ENCODE data around the gene SLCO2B1.

SLCO2B1 gene

DNA sequence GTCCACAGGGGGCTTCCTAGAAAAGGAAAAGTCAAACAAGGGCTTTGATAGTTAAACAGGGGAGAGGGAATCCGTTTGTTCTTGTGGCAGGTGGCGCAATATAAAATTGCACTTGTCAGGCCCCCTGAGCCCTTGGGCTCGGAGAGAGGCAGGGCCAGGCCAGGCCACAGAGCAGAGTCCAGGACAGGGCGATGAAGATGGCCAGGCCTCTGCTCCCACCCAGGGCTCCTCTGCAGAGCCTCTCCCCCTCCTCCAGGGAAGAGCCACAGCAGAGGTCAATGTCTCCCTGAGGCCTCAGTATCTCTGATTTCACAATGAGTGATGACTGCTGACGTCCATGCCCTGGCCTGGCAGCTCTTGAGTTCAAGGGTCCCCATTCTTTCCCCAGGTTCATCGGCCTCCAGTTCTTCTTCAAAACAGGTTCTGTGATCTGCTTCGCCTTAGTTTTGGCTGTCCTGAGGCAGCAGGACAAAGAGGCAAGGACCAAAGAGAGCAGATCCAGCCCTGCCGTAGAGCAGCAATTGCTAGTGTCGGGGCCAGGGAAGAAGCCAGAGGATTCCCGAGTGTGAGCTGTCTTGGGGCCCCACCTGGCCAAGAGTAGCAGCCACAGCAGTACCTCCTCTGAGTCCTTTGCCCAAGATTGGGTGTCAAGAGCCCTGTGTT, 53.2 kb downstream of the SLCO2B1 start (continued):
- TF ChIP-seq ZSCAN16 (tag by site-specific recombination; IDR thresholded peaks at IDR 0.05) (no peak), ZNF777 (tag by site-specific recombination; IDR thresholded peaks at IDR 0.05; ENCODE audit: borderline replicate concordance) (no peak), ZNF571 (tag by site-specific recombination; IDR thresholded peaks at IDR 0.05) (no peak)
- TF ChIP-seq, protein P1, sequence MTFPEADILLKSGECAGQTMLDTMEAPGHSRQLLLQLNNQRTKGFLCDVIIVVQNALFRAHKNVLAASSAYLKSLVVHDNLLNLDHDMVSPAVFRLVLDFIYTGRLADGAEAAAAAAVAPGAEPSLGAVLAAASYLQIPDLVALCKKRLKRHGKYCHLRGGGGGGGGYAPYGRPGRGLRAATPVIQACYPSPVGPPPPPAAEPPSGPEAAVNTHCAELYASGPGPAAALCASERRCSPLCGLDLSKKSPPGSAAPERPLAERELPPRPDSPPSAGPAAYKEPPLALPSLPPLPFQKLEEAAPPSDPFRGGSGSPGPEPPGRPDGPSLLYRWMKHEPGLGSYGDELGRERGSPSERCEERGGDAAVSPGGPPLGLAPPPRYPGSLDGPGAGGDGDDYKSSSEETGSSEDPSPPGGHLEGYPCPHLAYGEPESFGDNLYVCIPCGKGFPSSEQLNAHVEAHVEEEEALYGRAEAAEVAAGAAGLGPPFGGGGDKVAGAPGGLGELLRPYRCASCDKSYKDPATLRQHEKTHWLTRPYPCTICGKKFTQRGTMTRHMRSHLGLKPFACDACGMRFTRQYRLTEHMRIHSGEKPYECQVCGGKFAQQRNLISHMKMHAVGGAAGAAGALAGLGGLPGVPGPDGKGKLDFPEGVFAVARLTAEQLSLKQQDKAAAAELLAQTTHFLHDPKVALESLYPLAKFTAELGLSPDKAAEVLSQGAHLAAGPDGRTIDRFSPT (tag by site-specific recombination; IDR thresholded peaks at IDR 0.05): no peak
- TF ChIP-seq, protein P2, sequence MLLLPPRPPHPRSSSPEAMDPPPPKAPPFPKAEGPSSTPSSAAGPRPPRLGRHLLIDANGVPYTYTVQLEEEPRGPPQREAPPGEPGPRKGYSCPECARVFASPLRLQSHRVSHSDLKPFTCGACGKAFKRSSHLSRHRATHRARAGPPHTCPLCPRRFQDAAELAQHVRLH (tag by site-specific recombination; IDR thresholded peaks at IDR 0.05): no peak

DNA sequence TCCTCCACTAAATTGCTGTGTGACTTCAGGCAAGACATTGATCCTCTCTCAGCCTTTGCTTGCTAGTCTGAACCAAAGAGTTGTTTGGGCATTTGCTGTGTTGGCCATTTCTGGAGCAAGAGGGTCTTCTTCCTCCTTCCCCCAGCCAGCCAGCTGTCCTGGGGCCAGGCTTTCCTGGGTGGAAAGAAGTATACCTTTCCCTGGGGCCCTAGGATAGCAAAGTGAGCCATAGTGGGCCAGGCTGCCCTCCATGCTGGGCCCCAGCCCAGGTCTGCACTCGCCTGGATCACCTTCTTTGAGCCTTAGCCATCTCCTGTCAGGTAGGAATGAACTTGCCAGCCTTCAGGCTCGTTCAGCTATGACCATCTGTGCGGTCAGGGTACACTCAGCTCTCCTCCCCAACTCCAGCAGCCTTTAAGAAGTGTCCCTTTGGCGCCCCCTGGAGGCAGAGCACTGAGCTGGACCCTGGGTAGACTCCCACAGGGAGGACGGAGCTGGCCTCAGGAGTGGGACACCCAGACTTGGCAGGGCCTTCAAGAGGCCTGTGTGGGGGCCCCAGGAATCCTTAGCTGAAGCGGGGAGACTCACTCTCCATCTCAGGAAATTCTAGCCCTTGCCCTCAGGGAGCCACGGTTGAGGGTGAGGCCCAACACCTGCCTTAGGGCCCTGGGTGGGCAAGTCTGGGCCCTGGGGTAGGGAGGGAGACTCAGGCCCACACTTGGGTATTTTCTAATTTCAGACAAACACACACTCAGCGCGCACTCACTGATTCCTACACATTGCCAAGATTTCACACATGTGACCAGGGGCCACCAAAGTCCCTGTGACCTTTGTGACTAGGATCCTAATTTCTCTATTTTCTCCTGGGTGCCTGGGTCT, 54.0 kb downstream of the SLCO2B1 start:
- no peak overlapping the region for H3K4me3 ChIP-seq (ENCODE audit: low read depth, low read length)
- H3K9me3 ChIP-seq (ENCODE audit: control insufficient read depth, insufficient read depth, low read depth, low read length): no peaks in the 10 kb centered on the region
- H3K27ac ChIP-seq (ENCODE audit: extremely low read depth, low read depth, low read length): no peak overlapping the region
- CTCF ChIA-PET: interaction anchor here (0.5 to 8.3 kb wide), 54 partner anchors 9 to 412 kb away, joined by 3 to 298 read pairs (median 4); partner anchors contain the start of gene TPBGL
- no peaks in the 10 kb centered on the region for H3K4me1 ChIP-seq (ENCODE audit: control insufficient read depth, insufficient read depth, low read length)
- POLR2A ChIA-PET: no interaction called here
- no peaks in the 10 kb centered on the region for H3K36me3 ChIP-seq (ENCODE audit: control insufficient read depth in 2 of 2, insufficient read depth in 1 of 2, low read length in 2 of 2)
- TF ChIP-seq ZNF426 (tag by site-specific recombination; IDR thresholded peaks at IDR 0.05): no peak
- TF ChIP-seq, protein P3, sequence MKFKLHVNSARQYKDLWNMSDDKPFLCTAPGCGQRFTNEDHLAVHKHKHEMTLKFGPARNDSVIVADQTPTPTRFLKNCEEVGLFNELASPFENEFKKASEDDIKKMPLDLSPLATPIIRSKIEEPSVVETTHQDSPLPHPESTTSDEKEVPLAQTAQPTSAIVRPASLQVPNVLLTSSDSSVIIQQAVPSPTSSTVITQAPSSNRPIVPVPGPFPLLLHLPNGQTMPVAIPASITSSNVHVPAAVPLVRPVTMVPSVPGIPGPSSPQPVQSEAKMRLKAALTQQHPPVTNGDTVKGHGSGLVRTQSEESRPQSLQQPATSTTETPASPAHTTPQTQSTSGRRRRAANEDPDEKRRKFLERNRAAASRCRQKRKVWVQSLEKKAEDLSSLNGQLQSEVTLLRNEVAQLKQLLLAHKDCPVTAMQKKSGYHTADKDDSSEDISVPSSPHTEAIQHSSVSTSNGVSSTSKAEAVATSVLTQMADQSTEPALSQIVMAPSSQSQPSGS (tag by site-specific recombination; IDR thresholded peaks at IDR 0.05; ENCODE audit: low read depth): no peak
- TF ChIP-seq ZNF394 (tag by site-specific recombination; IDR thresholded peaks at IDR 0.05; ENCODE audit: borderline replicate concordance): no peak
- no peak for TF ChIP-seq ZNF202 (tag by site-specific recombination; IDR thresholded peaks at IDR 0.05; ENCODE audit: borderline replicate concordance)
- peak; percentile 21; the same call in 1 of the 2 replicates for TF ChIP-seq ZNF654 (tag by site-specific recombination; IDR thresholded peaks at IDR 0.05; ENCODE audit: low read depth)
- TF ChIP-seq ZNF473 (tag by site-specific recombination; IDR thresholded peaks at IDR 0.05): no peak
- no peak for TF ChIP-seq ZFP3 (tag by site-specific recombination; IDR thresholded peaks at IDR 0.05; ENCODE audit: low read depth)
- TF ChIP-seq ZNF529 (tag by site-specific recombination; IDR thresholded peaks at IDR 0.05; ENCODE audit: insufficient replicate concordance): no peak
- peak; percentile 80 for TF ChIP-seq ZBTB20 (tag by site-specific recombination; IDR thresholded peaks at IDR 0.05)
- TF ChIP-seq, protein P4, sequence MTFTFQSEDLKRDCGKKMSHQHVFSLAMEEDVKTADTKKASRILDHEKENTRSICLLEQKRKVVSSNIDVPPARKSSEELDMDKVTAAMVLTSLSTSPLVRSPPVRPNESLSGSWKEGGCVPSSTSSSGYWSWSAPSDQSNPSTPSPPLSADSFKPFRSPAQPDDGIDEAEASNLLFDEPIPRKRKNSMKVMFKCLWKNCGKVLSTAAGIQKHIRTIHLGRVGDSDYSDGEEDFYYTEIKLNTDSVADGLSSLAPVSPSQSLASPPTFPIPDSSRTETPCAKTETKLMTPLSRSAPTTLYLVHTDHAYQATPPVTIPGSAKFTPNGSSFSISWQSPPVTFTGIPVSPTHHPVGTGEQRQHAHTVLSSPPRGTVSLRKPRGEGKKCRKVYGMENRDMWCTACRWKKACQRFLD (tag by site-specific recombination; IDR thresholded peaks at IDR 0.05): no peak
- TF ChIP-seq ZNF600 (tag by site-specific recombination; IDR thresholded peaks at IDR 0.05): no peak
- TF ChIP-seq, protein P5, sequence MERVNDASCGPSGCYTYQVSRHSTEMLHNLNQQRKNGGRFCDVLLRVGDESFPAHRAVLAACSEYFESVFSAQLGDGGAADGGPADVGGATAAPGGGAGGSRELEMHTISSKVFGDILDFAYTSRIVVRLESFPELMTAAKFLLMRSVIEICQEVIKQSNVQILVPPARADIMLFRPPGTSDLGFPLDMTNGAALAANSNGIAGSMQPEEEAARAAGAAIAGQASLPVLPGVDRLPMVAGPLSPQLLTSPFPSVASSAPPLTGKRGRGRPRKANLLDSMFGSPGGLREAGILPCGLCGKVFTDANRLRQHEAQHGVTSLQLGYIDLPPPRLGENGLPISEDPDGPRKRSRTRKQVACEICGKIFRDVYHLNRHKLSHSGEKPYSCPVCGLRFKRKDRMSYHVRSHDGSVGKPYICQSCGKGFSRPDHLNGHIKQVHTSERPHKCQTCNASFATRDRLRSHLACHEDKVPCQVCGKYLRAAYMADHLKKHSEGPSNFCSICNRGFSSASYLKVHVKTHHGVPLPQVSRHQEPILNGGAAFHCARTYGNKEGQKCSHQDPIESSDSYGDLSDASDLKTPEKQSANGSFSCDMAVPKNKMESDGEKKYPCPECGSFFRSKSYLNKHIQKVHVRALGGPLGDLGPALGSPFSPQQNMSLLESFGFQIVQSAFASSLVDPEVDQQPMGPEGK (tag by site-specific recombination; IDR thresholded peaks at IDR 0.05): no peak
- TF ChIP-seq, protein P6, sequence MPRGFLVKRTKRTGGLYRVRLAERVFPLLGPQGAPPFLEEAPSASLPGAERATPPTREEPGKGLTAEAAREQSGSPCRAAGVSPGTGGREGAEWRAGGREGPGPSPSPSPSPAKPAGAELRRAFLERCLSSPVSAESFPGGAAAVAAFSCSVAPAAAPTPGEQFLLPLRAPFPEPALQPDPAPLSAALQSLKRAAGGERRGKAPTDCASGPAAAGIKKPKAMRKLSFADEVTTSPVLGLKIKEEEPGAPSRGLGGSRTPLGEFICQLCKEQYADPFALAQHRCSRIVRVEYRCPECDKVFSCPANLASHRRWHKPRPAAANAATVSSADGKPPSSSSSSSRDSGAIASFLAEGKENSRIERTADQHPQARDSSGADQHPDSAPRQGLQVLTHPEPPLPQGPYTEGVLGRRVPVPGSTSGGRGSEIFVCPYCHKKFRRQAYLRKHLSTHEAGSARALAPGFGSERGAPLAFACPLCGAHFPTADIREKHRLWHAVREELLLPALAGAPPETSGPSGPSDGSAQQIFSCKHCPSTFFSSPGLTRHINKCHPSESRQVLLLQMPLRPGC (tag by site-specific recombination; IDR thresholded peaks at IDR 0.05): no peak
- TF ChIP-seq ZNF610 (tag by site-specific recombination; IDR thresholded peaks at IDR 0.05; ENCODE audit: borderline replicate concordance): no peak
- TF ChIP-seq, protein P7, sequence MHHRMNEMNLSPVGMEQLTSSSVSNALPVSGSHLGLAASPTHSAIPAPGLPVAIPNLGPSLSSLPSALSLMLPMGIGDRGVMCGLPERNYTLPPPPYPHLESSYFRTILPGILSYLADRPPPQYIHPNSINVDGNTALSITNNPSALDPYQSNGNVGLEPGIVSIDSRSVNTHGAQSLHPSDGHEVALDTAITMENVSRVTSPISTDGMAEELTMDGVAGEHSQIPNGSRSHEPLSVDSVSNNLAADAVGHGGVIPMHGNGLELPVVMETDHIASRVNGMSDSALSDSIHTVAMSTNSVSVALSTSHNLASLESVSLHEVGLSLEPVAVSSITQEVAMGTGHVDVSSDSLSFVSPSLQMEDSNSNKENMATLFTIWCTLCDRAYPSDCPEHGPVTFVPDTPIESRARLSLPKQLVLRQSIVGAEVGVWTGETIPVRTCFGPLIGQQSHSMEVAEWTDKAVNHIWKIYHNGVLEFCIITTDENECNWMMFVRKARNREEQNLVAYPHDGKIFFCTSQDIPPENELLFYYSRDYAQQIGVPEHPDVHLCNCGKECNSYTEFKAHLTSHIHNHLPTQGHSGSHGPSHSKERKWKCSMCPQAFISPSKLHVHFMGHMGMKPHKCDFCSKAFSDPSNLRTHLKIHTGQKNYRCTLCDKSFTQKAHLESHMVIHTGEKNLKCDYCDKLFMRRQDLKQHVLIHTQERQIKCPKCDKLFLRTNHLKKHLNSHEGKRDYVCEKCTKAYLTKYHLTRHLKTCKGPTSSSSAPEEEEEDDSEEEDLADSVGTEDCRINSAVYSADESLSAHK (tag by site-specific recombination; IDR thresholded peaks at IDR 0.05): no peak
- no peak for TF ChIP-seq TCF7L2 (IDR thresholded peaks at IDR 0.05; ENCODE audit: borderline replicate concordance, low read depth, low read length)
- TF ChIP-seq ZNF701 (tag by site-specific recombination; IDR thresholded peaks at IDR 0.05): no peak

Measured in HEK293 (cell line).